OCI-LY3 (cell line): ENCODE measurements around the gene PRR36.

Experiments
- CTCF ChIP-seq: fragments of 200-600, 300-600 bp; sonication (generic); IDR thresholded peaks from 2 replicates; pipeline ENCODE4 v1.5.1; 2014; ENCODE audit warnings: antibody characterized with exemption, low read length, low read depth
- EZH2phosphoT487 ChIP-seq: fragments of 200-600 bp; shearing (Covaris generic); IDR thresholded peaks from 2 replicates; pipeline ENCODE4 v1.6.1; 2018; ENCODE audit warnings: antibody characterized with exemption, mixed run types, low read depth

GRCh38 chr19:7841751-7842660, 32.2 kb downstream of the PRR36 start:
- TF ChIP-seq CTCF, result no peak
- no peak for TF ChIP-seq EZH2phosphoT487
